OCI-LY3 (cell line): Measurements from ENCODE around the gene NUP210L.

Experiments used
- CTCF ChIP-seq: fragments of 200-600, 300-600 bp; sonication (generic); IDR thresholded peaks from 2 replicates; pipeline ENCODE4 v1.5.1; 2014; ENCODE audit warnings: antibody characterized with exemption, low read length, low read depth
- EZH2phosphoT487 ChIP-seq: fragments of 200-600 bp; shearing (Covaris generic); IDR thresholded peaks from 2 replicates; pipeline ENCODE4 v1.6.1; 2018; ENCODE audit warnings: antibody characterized with exemption, mixed run types, low read depth

GRCh38 chr1:153991806-153992205, 163.1 kb downstream of the NUP210L start:
- TF ChIP-seq CTCF: no peak
- TF ChIP-seq EZH2phosphoT487: no peak
